HCT116 (cell line): ENCODE results near the gene BTBD16.

Experiments
- CBX3 ChIP-seq: IDR thresholded peaks from 2 replicates; pipeline ENCODE4 v1.6.1; 2012; ENCODE audit warnings: low read depth
- ELF1 ChIP-seq: IDR thresholded peaks from 2 replicates; pipeline ENCODE4 v1.6.1; 2012; ENCODE audit warnings: low read depth, borderline replicate concordance
- EZH2 ChIP-seq: fragments of 200-600 bp; sonication (generic); IDR thresholded peaks from 2 replicates; pipeline ENCODE4 v1.6.1; 2017; ENCODE audit warnings: antibody characterized with exemption, mixed run types
- POLR2A ChIP-seq: IDR thresholded peaks from 2 replicates; pipeline ENCODE4 v1.7.0; 2011; ENCODE audit warnings: borderline replicate concordance; ENCODE audit not compliant: insufficient read depth, insufficient read length; ENCODE audit errors: extremely low read depth
- POLR2AphosphoS5 ChIP-seq: IDR thresholded peaks from 2 replicates; pipeline ENCODE4 v1.6.1; 2011; ENCODE audit warnings: mild to moderate bottlenecking, low read depth, low read length, moderate library complexity
- RAD21 ChIP-seq: IDR thresholded peaks from 2 replicates; pipeline ENCODE4 v1.6.1; 2012; ENCODE audit warnings: low read depth, mild to moderate bottlenecking
- SIN3A ChIP-seq: IDR thresholded peaks from 2 replicates; pipeline ENCODE4 v1.6.1; 2012; ENCODE audit warnings: low read depth
- SRF ChIP-seq: IDR thresholded peaks from 2 replicates; pipeline ENCODE4 v1.6.1; 2012; ENCODE audit warnings: low read depth
- TF ChIP-seq, protein P1 (sequence below): IDR thresholded peaks from 2 replicates; pipeline ENCODE4 v1.6.1; 2012
- TF ChIP-seq, protein P2 (sequence below), 3 experiments: fragments of 200-600 bp in 1 of 3; sonication (generic) in 1 of 3; IDR thresholded peaks in 2 of 3; conservative IDR thresholded peaks in 1 of 3; 2 replicates each; pipeline ENCODE4 v1.5.1; 2012 to 2017; ENCODE audit warnings: low read depth in 2 of 3, low read length in 2 of 3, antibody characterized with exemption in 1 of 3, borderline replicate concordance in 1 of 3, control low read depth in 1 of 3, mild to moderate bottlenecking in 1 of 3, mixed read lengths in 1 of 3, mixed run types in 1 of 3, moderate library complexity in 1 of 3; ENCODE audit not compliant: insufficient read depth in 1 of 3
- TF ChIP-seq, protein P3 (sequence below): IDR thresholded peaks from 2 replicates; pipeline ENCODE4 v1.6.1; 2012
- TF ChIP-seq, protein P4 (sequence below): IDR thresholded peaks from 2 replicates; pipeline ENCODE4 v1.6.1; 2012; ENCODE audit warnings: low read depth

DNA sequence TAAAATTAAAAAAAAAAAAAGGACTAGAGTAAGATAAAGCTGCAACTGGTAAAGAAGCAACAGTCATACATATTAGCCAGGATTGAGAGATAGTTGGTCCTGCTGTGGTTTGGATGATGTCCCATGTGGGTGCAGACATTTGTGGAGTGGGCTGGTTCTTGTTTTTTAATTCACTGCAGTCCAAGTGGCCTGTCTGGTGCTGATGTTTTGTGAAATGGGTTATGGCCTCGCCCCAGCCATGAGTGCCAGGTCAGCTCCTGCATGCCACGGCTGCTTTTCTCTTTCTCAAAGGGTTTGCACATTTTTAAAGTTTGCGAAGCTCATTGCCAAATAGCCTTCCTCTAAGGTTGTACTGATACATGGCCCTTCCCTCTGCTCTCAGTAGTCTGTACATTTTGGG lies 14.1 kb upstream of the BTBD16 start:
- TF ChIP-seq, protein P1, sequence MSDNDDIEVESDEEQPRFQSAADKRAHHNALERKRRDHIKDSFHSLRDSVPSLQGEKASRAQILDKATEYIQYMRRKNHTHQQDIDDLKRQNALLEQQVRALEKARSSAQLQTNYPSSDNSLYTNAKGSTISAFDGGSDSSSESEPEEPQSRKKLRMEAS = no peak
- TF ChIP-seq POLR2A (no peak), SRF (no peak), RAD21 (no peak), EZH2 (no peak), ELF1 (no peak), CBX3 (no peak), SIN3A (no peak), POLR2AphosphoS5 (no peak)
- TF ChIP-seq, protein P2, sequence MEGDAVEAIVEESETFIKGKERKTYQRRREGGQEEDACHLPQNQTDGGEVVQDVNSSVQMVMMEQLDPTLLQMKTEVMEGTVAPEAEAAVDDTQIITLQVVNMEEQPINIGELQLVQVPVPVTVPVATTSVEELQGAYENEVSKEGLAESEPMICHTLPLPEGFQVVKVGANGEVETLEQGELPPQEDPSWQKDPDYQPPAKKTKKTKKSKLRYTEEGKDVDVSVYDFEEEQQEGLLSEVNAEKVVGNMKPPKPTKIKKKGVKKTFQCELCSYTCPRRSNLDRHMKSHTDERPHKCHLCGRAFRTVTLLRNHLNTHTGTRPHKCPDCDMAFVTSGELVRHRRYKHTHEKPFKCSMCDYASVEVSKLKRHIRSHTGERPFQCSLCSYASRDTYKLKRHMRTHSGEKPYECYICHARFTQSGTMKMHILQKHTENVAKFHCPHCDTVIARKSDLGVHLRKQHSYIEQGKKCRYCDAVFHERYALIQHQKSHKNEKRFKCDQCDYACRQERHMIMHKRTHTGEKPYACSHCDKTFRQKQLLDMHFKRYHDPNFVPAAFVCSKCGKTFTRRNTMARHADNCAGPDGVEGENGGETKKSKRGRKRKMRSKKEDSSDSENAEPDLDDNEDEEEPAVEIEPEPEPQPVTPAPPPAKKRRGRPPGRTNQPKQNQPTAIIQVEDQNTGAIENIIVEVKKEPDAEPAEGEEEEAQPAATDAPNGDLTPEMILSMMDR (IDR thresholded peaks at IDR 0.05 in 2 of 3, conservative IDR thresholded peaks at IDR 0.05 in 1 of 3; ENCODE audit: borderline replicate concordance in 1 of 3, insufficient read depth in 1 of 3, low read depth in 2 of 3, low read length in 2 of 3) = no peak
- TF ChIP-seq, protein P3, sequence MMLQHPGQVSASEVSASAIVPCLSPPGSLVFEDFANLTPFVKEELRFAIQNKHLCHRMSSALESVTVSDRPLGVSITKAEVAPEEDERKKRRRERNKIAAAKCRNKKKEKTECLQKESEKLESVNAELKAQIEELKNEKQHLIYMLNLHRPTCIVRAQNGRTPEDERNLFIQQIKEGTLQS = no peak
- TF ChIP-seq, protein P4, sequence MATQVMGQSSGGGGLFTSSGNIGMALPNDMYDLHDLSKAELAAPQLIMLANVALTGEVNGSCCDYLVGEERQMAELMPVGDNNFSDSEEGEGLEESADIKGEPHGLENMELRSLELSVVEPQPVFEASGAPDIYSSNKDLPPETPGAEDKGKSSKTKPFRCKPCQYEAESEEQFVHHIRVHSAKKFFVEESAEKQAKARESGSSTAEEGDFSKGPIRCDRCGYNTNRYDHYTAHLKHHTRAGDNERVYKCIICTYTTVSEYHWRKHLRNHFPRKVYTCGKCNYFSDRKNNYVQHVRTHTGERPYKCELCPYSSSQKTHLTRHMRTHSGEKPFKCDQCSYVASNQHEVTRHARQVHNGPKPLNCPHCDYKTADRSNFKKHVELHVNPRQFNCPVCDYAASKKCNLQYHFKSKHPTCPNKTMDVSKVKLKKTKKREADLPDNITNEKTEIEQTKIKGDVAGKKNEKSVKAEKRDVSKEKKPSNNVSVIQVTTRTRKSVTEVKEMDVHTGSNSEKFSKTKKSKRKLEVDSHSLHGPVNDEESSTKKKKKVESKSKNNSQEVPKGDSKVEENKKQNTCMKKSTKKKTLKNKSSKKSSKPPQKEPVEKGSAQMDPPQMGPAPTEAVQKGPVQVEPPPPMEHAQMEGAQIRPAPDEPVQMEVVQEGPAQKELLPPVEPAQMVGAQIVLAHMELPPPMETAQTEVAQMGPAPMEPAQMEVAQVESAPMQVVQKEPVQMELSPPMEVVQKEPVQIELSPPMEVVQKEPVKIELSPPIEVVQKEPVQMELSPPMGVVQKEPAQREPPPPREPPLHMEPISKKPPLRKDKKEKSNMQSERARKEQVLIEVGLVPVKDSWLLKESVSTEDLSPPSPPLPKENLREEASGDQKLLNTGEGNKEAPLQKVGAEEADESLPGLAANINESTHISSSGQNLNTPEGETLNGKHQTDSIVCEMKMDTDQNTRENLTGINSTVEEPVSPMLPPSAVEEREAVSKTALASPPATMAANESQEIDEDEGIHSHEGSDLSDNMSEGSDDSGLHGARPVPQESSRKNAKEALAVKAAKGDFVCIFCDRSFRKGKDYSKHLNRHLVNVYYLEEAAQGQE = no peak
